HG03135 (cell line): ENCODE measurements around the gene TIAM2.

Experiments
- ATAC-seq: cut with Tn5 transposase; IDR thresholded peaks from one replicate; pipeline ENCODE4 v1.9.1; 2021; ENCODE audit warnings: mild to moderate bottlenecking, moderate library complexity; ENCODE audit not compliant: unreplicated experiment

The TIAM2 gene

DNA sequence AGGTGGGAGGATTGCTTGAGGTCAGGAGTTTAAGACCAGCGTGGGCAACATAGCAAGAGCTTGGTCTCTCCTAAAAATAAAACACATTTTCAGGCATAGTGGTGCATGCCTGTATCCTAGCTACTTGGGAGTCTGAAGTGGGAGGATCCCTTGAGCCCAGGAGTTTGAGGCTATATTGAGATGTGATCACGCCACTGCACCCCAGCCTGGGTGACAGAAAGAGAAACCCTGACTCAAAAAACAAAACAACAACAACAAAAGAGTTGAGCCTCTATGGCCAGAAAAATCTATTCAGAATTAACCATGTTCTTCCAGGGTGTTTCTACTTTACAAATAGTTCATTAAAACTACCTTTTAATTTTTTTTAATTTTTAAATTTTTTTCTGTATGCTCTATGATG lies 60.6 kb downstream of the TIAM2 start:
- no peak for ATAC-seq

DNA sequence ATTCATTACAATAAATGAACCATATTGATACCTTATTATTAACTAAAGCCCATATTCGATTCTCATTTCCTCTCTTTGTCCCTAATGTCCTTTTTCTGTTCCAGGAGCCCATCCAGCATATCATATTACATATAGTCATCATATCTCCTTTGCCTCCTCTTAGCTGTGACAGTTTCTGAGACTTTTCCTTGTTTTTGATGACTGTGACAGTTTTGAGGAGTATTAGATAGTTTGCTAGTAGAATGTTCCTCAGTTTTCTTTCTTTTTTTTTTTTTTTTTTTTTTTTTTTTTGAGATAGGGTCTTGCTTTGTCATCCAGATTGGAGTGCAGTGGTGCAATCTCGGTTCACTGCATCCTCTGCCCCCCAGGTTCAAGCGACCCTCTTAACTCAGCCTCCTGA lies 61.6 kb downstream of the TIAM2 start:
- no peak for ATAC-seq

DNA sequence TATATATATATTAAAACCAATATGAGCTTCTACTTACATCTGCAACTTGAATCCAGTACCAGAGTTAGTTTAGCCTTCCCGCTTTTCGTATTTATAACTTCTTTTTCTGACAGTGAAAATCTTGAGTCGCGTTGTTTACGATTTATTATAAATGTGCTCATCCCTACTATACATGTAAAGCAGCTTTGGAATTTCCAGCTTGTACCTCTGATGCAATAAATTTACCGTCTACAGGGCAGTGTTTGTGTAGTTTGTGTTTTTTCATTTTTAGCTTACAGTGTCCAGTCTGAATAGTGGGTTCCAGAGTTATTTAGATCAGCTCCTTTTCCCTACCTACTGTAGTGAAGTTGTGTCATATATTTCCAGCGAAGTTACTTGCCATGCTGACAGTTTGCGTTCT lies 66.3 kb downstream of the TIAM2 start:
- ATAC-seq, result no peak

DNA sequence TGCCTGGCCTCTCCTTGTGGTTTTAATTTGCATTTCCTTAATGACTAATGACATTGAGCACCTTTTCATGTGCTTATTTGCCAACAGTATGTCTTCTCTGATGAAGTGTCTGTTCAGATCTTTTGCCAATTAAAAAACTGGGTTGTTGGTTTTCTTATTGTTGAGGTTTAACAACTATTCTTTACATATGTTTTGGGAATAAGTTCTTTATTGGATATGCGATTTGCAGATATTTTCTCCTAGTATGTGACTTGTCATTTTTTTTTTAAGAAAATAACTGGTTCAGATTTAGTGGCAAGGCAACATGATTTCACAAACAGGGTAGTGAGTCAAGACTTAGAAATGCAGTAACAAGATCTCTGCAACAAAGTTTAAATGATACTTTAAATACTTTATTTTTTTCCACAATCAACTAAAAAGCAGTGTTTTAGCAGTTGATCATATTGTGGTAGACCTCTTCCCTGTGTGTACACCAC lies 67.8 kb downstream of the TIAM2 start:
- no peak for ATAC-seq

DNA sequence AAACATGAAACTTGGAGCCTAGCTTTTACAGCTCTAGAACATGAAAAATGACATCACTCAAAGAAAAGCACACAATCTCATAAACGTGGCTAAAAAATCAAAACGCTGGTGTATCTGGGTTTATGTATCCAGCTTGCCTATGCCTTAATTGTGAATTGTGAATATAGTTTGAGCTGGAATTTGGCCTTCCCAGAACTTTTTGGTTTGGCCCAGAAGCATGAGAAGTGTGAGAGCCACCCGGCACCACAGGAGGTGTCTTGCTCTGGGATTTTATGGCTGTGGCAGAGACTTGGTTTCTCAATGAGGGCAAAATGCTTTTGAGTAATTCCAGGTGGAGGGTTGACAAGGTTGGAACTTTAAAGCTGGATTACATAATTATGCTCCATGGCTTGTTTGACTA lies 69.2 kb downstream of the TIAM2 start:
- no peak for ATAC-seq

DNA sequence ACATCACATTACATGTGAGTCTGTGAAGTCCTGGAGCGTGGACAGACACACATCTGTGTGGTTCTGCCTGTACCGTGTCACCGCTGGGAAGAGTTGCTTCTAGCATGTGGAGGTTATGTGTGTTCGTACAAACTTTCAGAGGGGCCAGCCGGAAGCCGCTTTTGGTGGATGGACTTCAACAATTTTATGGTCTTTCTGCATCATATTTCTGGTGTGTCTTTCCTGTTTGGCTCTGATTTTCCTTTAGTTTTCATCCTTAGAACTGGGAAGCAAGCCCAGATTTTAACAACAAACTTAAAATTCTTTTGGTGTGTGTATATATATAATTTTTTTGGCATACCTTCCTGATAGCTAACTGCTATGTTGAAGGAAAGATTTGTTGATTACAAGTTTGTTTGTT lies 71.2 kb downstream of the TIAM2 start:
- no peak for ATAC-seq

DNA sequence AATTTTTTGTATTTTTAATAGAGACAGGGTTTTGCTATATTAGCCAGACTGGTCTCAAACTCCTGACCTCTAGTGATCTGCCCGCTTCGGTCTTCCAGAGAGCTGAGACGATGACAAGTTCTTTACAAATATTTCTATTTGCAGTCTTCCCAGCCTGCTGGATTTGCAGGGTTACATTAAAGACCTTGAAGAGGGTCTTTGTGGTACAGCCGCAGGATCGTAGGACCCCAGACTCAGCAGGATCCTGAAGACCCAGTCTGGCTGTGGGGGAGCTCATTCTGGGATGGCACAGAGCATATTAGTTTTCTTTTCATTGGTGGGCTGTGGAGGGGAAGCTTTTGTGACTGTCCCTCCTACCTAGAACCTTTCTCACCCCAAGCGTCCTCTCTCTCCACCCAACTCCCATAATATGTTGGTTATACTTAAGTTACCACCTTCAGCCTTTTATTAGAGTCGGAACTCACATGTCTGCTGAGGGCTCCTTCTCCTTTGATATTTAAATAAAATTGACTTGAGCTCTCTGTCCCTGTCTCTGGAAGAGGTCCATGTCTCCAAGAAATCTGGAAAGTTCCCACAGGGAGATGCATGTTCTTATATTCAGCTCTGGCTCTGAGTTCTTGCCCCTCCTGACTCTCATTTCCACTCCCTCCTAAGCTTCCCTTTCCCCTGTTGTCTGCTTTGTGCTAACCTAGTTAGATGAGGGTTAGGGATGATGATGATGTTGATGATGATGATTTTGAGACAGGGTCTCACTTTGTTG lies 72.0 kb downstream of the TIAM2 start:
- no peak for ATAC-seq

DNA sequence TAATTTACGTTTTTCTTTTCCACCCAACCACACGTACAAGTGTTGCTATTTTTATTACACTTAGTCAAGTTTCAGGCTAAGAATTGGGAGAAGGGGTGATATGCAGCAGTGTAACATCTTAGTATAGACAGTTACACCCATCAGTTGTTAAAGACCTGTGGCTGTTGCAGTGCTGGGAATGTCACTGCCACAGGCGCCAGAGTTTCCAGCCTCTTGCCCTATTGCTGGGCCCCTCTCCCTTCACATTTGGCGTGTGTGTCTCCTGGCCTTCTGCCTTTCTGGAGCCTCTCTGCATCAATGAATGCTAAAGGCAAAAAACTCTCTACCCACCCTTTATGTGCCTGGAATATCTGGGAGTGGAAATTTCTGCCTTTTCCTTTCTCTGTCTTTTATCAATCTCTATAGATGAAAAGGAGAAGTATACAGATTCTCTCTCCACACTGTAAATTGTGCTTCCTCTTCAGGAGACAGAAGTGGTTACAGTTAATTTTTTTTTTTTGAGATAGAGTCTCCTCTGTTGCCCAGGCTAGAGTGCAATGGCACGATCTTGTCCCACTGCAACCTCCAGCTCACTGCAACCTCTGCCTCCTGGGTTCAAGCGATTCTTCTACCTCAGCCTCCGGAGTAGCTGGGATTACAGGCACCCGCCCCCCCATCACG lies 73.0 kb downstream of the TIAM2 start:
- ATAC-seq, result no peak

DNA sequence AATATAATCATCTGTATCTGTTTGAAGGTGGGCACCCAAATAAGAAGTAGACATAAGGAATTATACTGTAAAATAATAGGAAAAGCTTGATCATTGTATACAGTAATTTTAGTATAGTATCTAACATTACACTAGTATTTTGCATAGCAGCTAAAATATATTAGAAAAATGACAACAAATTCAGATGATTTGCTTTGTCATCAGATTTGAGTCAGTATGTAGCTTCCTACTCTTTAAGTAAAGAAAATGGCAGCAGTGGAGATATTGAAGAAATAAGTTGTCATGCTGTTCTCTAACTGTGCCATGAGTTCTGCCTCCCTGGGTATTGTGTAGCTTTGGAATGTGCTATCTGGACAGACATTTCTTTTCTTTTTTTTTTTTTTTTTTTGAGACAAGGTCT lies 74.4 kb downstream of the TIAM2 start:
- ATAC-seq, result no peak

DNA sequence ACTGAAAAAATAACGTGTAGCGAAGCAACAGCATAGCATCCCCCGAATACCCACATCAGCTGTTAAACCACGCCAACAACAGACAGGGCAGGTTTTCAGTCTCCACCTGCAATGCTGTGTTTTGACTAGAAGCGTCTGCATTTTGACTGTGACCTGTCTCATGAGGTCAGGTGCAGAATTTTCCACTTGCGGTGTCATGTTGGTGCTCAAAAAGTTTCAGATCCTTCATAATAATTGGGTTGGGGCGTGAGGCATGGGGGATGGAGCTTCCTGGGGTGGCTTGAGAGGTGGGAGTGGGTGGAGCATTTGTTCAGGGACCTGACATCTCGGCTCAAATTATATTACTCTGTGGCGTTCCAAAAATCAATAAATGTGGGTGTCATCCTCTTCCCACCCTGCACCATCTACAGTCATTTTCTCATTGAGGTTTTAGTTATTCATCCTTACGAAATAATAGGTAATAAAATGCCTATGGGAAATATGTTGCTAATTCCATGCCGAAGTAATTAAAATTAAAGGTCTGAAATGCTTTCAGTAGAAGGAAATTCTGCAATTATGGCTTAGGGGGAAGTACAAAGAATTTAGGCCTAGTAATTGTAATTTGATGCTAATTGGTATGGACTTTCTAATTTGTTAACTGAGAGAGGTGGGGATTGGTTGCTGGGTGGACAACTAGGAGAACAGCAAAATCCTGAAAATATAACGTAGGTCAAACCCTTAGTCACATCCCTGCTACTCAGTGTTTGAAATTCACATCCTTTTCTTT lies 81.0 kb downstream of the TIAM2 start:
- no peak for ATAC-seq

DNA sequence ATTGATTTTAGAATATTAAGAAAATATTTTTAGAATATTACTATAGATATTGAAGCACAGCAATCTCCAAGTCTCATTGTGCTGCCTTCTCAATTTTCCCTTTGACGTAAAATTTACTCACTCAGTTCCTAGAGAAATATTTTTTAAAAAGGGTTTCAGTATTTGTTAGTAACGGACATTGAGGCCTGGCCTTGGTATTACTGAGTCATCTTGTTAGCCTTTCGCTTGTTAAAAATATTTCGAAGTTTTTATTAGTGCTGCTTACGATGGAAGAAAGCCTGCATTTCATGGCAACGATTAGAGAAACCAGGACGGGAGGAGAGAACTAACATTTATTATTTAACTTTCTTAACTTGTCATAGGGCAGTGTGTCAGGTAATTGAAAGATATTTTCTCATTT lies 82.2 kb downstream of the TIAM2 start:
- no peak for ATAC-seq

DNA sequence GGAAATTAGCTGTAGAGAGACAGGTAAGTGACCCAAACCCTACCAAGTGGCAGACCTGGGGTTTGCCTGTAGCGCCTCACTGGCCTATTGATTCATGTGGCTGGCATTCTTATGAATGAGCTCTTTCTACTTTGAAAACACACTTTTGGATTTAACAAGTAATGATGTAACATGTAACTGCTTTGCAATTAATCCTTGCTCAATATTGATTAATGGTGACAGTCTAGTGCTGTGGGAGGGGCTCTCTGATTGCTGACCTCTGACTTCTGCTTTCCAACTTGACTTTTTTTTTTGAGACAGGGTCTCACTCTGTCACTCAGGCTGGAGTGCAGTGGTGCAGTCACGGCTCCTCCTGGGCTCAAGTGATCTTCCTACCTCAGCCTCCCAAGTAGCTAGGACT lies 82.7 kb downstream of the TIAM2 start:
- ATAC-seq, result no peak

DNA sequence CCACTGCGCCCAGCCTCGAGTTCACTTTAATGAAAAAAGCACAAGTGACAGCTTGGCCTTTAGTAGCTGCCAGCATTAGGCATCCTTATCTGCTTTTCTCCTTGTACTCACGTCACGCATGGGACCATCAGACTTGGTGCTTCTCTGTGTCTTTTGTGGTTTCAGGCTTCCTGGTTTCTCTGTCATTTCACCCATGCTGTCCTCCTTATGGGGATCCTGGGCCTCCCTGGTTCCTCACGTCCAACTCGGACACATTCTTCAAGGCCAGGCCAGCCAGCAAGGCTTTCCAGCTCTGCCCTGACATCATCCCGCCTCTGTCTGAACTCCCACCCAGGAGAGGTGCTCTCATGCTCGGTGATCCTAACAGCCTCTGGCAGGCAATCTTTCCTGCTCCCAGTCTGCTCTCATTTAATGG lies 83.2 kb downstream of the TIAM2 start:
- no peak for ATAC-seq

DNA sequence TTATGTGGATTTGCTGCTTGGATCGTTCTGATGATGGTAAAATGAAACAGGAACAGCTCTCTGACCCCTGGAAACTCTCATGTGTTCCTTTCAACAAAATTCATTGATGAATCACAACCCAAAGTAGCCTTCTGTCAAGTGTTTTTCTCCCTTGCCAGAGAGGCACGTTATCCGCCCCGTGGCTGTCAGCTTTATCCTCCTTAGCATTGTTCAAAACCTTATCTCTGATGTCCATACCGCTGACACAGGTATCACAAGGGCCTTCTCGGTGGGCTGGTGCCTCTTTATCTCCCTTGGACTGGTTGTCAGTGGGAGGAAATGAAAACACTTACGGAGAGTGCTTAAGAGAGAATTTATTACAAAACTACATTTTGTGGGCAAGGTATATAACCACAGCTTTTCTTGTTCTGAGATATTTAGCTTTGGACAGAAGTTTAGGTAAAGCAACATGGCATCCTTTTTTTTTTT lies 84.9 kb downstream of the TIAM2 start:
- ATAC-seq, result peak; percentile 66

DNA sequence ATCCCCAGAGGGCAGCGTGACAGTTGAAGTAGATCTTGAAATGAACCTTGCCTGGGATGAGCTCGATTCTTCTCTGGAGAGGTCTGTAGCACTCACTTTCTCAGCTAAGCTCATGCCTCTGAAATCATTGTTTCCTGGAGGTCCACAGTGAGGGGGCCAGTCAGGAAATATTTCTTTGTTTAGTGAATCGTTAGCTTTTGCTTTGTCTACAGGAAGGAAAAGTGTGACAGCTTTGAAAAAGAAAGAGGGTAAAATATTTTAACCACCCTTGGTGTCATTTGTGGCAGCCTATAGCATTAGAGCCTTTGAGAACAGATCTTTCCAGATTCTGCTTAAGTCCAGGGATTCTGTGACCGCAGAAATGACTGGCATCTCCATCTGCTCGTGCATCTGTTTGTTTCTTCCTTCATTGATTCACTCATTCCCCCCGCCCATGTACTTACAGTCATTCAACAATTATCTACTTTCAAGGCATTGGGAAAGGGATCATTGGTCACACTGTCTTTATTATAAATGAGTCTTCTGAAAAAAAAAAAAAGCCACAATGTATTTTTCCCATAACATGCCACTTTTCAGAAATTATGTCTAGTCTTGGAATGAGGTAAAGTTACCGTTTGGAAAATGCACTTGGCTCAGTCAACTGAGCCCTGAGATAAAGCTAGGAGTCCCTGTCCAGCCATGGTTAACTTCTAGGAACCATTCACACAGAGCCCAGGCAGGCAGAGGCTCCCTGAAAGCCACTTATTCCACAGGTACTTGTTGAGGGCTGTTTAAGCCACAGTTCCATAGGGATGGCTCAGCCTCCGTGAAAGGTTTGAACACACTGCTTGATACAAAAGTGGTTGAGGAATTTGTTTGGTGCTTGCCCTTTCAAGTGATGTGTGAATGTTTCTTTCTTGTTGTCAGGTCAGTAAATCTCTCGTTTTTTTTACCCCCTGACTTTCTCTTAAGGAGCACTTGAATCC lies 86.0 kb downstream of the TIAM2 start:
- ATAC-seq, result no peak

DNA sequence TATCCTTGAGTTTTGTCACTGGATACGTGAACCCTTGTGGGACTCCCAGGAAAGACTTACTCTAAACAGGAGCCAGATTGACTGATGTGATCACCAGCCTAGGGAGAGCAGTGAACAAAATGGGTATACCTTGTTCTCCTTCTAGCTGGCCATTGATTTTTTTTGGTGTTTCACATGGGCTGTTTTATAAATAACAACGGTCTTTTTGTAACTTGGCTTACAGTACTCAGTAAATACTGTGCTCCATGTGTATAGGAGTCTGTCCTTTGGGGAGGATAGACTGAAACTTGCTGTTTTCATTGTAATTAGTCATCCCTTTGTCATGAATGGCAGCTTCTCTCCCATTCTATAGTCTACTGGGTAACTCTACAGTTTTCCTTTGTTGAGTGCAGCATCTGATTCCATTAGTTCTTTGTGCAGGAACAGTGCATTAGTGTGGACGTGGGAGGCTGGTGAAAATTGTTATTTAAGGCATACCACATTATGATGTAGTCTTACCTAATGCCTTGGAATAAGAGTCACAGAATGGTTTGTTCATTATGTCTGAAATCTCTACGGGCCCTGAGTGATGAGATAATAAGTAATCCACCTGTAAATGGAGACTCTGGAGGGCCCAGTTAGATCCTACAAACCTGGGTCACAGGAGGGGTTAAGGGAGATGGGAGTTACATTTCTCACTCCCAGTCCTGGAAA lies 89.5 kb downstream of the TIAM2 start:
- no peak for ATAC-seq

DNA sequence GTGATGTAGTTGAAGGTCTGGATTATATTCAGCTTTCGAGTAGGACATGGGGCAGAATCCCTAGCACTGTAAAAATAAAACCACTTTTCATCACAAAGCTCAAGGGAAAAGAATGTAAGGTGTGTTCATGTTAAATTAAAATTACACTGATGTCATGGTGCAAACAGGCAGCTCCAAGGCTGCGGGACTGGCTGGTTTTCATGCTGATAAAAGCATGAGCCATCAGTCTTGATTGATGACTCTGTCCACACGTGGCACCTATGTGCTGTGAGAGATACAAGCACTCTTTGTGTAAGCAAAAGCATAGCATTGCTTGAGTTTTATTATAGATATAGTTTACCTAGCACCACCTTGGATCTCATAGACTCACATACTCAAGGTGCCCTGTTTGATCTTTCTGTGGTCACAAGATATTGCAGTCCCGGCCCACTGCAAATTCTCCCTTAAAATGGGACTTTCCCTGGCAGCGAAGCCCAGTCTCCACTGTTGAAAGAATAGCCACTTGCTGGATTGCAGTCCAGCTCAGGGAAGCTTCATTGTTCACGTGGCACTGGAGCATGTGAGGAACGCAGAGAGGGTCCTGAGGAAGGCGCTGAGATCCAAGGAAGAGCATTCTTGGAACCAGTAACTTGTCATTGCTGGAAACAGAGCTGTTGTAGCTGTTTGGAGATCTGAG lies 90.6 kb downstream of the TIAM2 start:
- ATAC-seq, result no peak

DNA sequence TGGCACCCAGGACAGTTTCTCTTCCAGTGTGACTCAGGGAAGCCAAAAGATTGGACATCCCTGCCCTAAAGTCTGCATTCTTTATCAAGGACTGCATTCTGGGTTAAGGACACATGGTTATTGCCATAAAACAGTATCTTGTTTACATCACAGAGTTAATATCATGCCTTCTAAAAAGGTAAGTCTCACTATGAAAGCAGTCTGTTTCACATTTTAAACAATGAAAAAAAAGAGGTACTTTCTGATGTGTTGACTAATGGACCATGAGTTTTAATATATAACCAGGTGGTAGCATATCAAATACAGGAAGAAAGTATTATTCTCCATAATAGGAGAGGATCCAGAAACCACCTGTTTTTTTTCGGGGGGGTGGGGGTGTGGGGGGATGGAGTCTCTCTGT lies 93.7 kb downstream of the TIAM2 start:
- ATAC-seq, result peak; percentile 52

DNA sequence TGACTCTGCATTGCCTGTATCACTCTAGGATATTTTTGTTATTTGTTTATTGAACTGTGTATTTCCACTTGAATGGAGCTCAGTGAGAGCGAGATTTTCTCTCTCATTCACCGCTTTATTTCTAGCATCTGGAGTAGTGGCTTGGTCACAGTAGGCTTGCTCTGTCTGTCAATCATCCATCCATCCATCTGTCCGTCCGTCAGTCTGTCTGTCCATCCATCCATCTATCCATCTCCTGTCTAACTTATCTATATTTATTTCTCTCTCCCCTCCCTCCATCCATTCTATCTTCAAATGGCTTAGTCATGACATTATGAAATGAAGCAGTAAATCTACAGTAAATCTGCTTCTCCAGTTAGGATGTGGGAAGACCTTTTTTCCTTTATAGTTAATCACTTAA lies 94.6 kb downstream of the TIAM2 start:
- ATAC-seq, result no peak
